Liver (tissue), 9 donors: ENCODE data around the gene IKZF1. TPM values are rescaled to one million over a fixed set of nuclear protein-coding genes. Genes with fewer than 3 reads are reported as not detected.

Experiments
- DNase-seq: peaks from one replicate; pipeline ENCODE4 v3.0.0-alpha.2; 2017; ENCODE audit warnings: low spot score
- H3K27ac ChIP-seq, 2 donors: one replicate each; pipeline ENCODE4 v1.7.0; 2013; ENCODE audit warnings: inconsistent platforms in 2 of 2, low read length in 2 of 2, control low read depth in 1 of 2, low read depth in 1 of 2, mild to moderate bottlenecking in 1 of 2
- H3K27me3 ChIP-seq, 4 donors: one replicate each; pipeline versions ENCODE4 v1.6.1 to v1.7.0; 2013; ENCODE audit warnings: low read length in 3 of 4, inconsistent platforms in 1 of 4, mild to moderate bottlenecking in 1 of 4, moderate library complexity in 1 of 4; ENCODE audit not compliant: control insufficient read depth in 4 of 4, insufficient read depth in 4 of 4
- H3K36me3 ChIP-seq, 4 donors: one replicate each; pipeline versions ENCODE4 v1.6.1 to v1.7.0; 2013; ENCODE audit warnings: low read length in 3 of 4, mild to moderate bottlenecking in 3 of 4, low read depth in 1 of 4, moderate library complexity in 1 of 4; ENCODE audit not compliant: control insufficient read depth in 4 of 4, insufficient read depth in 3 of 4
- H3K4me1 ChIP-seq, 4 donors: one replicate each; pipeline versions ENCODE4 v1.6.1 to v1.7.0; 2013; ENCODE audit warnings: low read length in 3 of 4, mild to moderate bottlenecking in 3 of 4, moderate library complexity in 1 of 4; ENCODE audit not compliant: control insufficient read depth in 4 of 4, insufficient read depth in 4 of 4
- H3K4me3 ChIP-seq, 3 donors: one replicate each; pipeline versions ENCODE4 v1.6.1 to v1.7.0; 2013; ENCODE audit warnings: low read length in 3 of 3, control low read depth in 1 of 3, low read depth in 1 of 3, mild to moderate bottlenecking in 1 of 3
- H3K9ac ChIP-seq, 2 donors: one replicate each; pipeline ENCODE4 v1.7.0; 2013; ENCODE audit warnings: low read length in 2 of 2, mild to moderate bottlenecking in 2 of 2, moderate library complexity in 2 of 2, control low read depth in 1 of 2, low read depth in 1 of 2
- H3K9me3 ChIP-seq, 4 donors: one replicate each; pipeline versions ENCODE4 v1.6.1 to v1.7.0; 2013; ENCODE audit warnings: low read length in 3 of 4; ENCODE audit not compliant: control insufficient read depth in 4 of 4
- ATF3 ChIP-seq: IDR thresholded peaks from 2 replicates; pipeline ENCODE4 v1.6.1; 2016; ENCODE audit warnings: antibody characterized with exemption
- CTCF ChIP-seq: fragments of 150-350 bp; IDR thresholded peaks from 2 replicates; pipeline ENCODE4 v1.5.1; 2017; ENCODE audit warnings: improper control_type of control experiment, low read depth, low read length; ENCODE audit not compliant: missing input control
- EGR1 ChIP-seq, 2 donors: IDR thresholded peaks; 2 replicates each; pipeline ENCODE4 v1.6.1; 2016 to 2018; ENCODE audit warnings: antibody characterized with exemption in 2 of 2, low read depth in 2 of 2
- FOXA1 ChIP-seq: IDR thresholded peaks from 2 replicates; pipeline ENCODE4 v1.6.1; 2016; ENCODE audit warnings: antibody characterized with exemption
- FOXA2 ChIP-seq: IDR thresholded peaks from 2 replicates; pipeline ENCODE4 v1.6.1; 2016; ENCODE audit warnings: antibody characterized with exemption
- GABPA ChIP-seq, 2 donors: IDR thresholded peaks in 1 of 2; conservative IDR thresholded peaks in 1 of 2; 2 replicates each; pipeline ENCODE4 v1.6.1; 2016; ENCODE audit warnings: antibody characterized with exemption in 2 of 2, mild to moderate bottlenecking in 1 of 2, moderate library complexity in 1 of 2
- HNF4A ChIP-seq, 2 donors: conservative IDR thresholded peaks; 2 replicates each; pipeline ENCODE4 v1.6.1; 2016; ENCODE audit warnings: antibody characterized with exemption in 2 of 2, mild to moderate bottlenecking in 2 of 2
- JUND ChIP-seq, 2 donors: IDR thresholded peaks; 2 replicates each; pipeline ENCODE4 v1.6.1; 2016; ENCODE audit warnings: antibody characterized with exemption in 2 of 2
- NR2F2 ChIP-seq: IDR thresholded peaks from 2 replicates; pipeline ENCODE4 v1.6.1; 2016; ENCODE audit warnings: antibody characterized with exemption
- RAD21 ChIP-seq, 2 donors: IDR thresholded peaks; 2 replicates each; pipeline ENCODE4 v1.6.1; 2016; ENCODE audit warnings: antibody characterized with exemption in 2 of 2, mild to moderate bottlenecking in 2 of 2
- REST ChIP-seq: IDR thresholded peaks from 2 replicates; pipeline ENCODE4 v1.6.1; 2016; ENCODE audit warnings: antibody characterized with exemption, mild to moderate bottlenecking
- RXRA ChIP-seq, 2 donors: IDR thresholded peaks; 2 replicates each; pipeline ENCODE4 v1.6.1; 2017 to 2018; ENCODE audit warnings: antibody characterized with exemption in 2 of 2, mild to moderate bottlenecking in 1 of 2
- SP1 ChIP-seq: IDR thresholded peaks from 2 replicates; pipeline ENCODE4 v1.6.1; 2018; ENCODE audit warnings: antibody characterized with exemption, mild to moderate bottlenecking
- TAF1 ChIP-seq: conservative IDR thresholded peaks from 2 replicates; pipeline ENCODE4 v1.6.1; 2016; ENCODE audit warnings: antibody characterized with exemption, mild to moderate bottlenecking
- YY1 ChIP-seq: IDR thresholded peaks from 2 replicates; pipeline ENCODE4 v1.6.1; 2016; ENCODE audit warnings: antibody characterized with exemption, mild to moderate bottlenecking
- ZBTB33 ChIP-seq: IDR thresholded peaks from 2 replicates; pipeline ENCODE4 v1.6.1; 2016; ENCODE audit warnings: antibody characterized with exemption
- WGBS: extraction: QIAGEN DNeasy Blood & Tissue Kit; methylation state at CpG from one replicate; pipeline ENCODE4 v1.1.7; 2013; 5-methylcytosine and 5-hydroxymethylcytosine counted together
- polyA plus RNA-seq, 2 donors: library from polyadenylated mRNA; stranded (reverse) in 1 of 2; unstranded in 1 of 2; fragments of 200-250 nt in 1 of 2; fragments of >200 nt in 1 of 2; fragmentation: Nextera tagmentation in 1 of 2; extraction: Ambion mirVana in 1 of 2; gene quantifications; one replicate each; pipeline versions ENCODE4 v1.2.1 to v1.2.3, GENCODE V29; 2013 to 2015
- total RNA-seq, 2 donors: library from RNA; depleted of rRNA; stranded (reverse); fragments of >200 nt; gene quantifications; one replicate each; pipeline ENCODE4 v1.2.3, GENCODE V29; 2014
- donor health status: healthy.
- donor health status: healthy.
- donor health status: healthy.
- donor health status: healthy.
- donor health status: healthy.

Gene IKZF1
- total and polyA plus RNA-seq, 4 donors: 1.6 to 43.5 (median 6.2) TPM

GRCh38 chr7:50304911-50305582 is 531 bp downstream of the IKZF1 start:
- Histone ChIP-seq H3K27ac (peak overlapping the region; percentile 67 to 69), H3K9me3 (no peaks in the 10 kb centered on the region), H3K36me3 (no peaks in the 10 kb centered on the region), H3K4me1 (peaks cover 3 to 11% (median 8%) of the 10 kb centered on the region in 4 donors), H3K4me3 (peak overlapping the region; percentile 41 to 64 (median 54)), H3K9ac (peak overlapping the region in 1 of 2 donors; percentile 81), H3K27me3 (peaks cover 2 to 11% (median 9%) of the 10 kb centered on the region in 4 donors)
- WGBS: 14% methylated on average over 20 of the region's 20 CpGs
- peak; percentile 63 for DNase-seq
- TF ChIP-seq HNF4A (conservative IDR thresholded peaks at IDR 0.05) (no peak), YY1 (no peak), RXRA (IDR thresholded peaks at IDR 0.05) (no peak), EGR1 (IDR thresholded peaks at IDR 0.05; ENCODE audit: low read depth in 2 of 2) (no peak), FOXA1 (no peak), CTCF (no peak), GABPA (IDR thresholded peaks at IDR 0.05 in 1 of 2, conservative IDR thresholded peaks at IDR 0.05 in 1 of 2) (no peak), ATF3 (no peak), NR2F2 (no peak), JUND (IDR thresholded peaks at IDR 0.05) (no peak), FOXA2 (no peak), SP1 (no peak), REST (no peak)

GRCh38 chr7:50305583-50306493 is 1.3 kb downstream of the IKZF1 start:
- H3K36me3 ChIP-seq: no peaks in the 10 kb centered on the region
- peaks cover 3 to 11% (median 8%) of the 10 kb centered on the region in 4 donors for H3K4me1 ChIP-seq
- H3K27ac ChIP-seq: peak overlapping the region; percentile 23 to 69
- no peak for TF ChIP-seq FOXA1
- no peak for TF ChIP-seq RAD21 (IDR thresholded peaks at IDR 0.05)
- TF ChIP-seq FOXA2: no peak
- TF ChIP-seq ATF3: no peak
- no peak for TF ChIP-seq RXRA (IDR thresholded peaks at IDR 0.05)
- no peak for TF ChIP-seq JUND (IDR thresholded peaks at IDR 0.05)
- no peak for TF ChIP-seq ZBTB33
- TF ChIP-seq TAF1: no peak
- no peak for TF ChIP-seq CTCF
- no peaks in the 10 kb centered on the region for H3K9me3 ChIP-seq
- DNase-seq: no peak
- H3K9ac ChIP-seq: peak overlapping the region in 1 of 2 donors; percentile 81
- H3K27me3 ChIP-seq: peaks cover 2 to 11% (median 8%) of the 10 kb centered on the region in 4 donors
- WGBS: 52% methylated on average over 11 of the region's 11 CpGs
- peak overlapping the region; percentile 41 to 64 (median 54) for H3K4me3 ChIP-seq
